ENCODE measurements around the gene FBXO15. TPM values are rescaled to one million over a fixed set of nuclear protein-coding genes. Genes with fewer than 3 reads are reported as not detected.

Gene FBXO15
- total and polyA plus RNA-seq, 2 donors (not counting 3 experiments of a cell fraction or from before 2014, with no cell fraction given), result not detected

- intact Hi-C loops (cut with micrococcal nuclease), result no loop called here
- dilution Hi-C loops (cut with MboI; ENCODE audit: extremely low pct_ligation_motif_present, low sequenced_read_pairs), result no loop called here
- no peaks in the 10 kb centered on the region for H3K9me3 ChIP-seq (replicated peaks; ENCODE audit: control insufficient read depth, insufficient read depth, low read length)
- no peak overlapping the region for H3K4me3 ChIP-seq (replicated peaks in 1 of 3; ENCODE audit: insufficient read depth in 1 of 3, low read depth in 1 of 3, low read length in 3 of 3)
- no peak overlapping the region for H3K27ac ChIP-seq (ENCODE audit: insufficient read depth, low read depth, low read length)
- ChIA-PET CTCF (no interaction called here), POLR2A (no interaction called here)
- TF ChIP-seq GATA2 (IDR thresholded peaks at IDR 0.05; ENCODE audit: insufficient read depth, insufficient read length, low read depth, low read length) (no peak), CTCF (IDR thresholded peaks at IDR 0.05; ENCODE audit: extremely low read depth in 1 of 2, insufficient read depth in 1 of 2, low read depth in 1 of 2, low read length in 2 of 2) (no peak), EZH2 (IDR thresholded peaks at IDR 0.05; ENCODE audit: borderline replicate concordance, low read depth, low read length, severe bottlenecking) (no peak), MAX (IDR thresholded peaks at IDR 0.05; ENCODE audit: insufficient read depth, insufficient read length) (no peak), JUN (IDR thresholded peaks at IDR 0.05; ENCODE audit: borderline replicate concordance, insufficient read depth, insufficient read length, low read depth) (no peak), POLR2A (IDR thresholded peaks at IDR 0.05; ENCODE audit: low read depth, low read length) (no peak), FOS (IDR thresholded peaks at IDR 0.05; ENCODE audit: borderline replicate concordance, insufficient read depth, low read length) (no peak), POLR2AphosphoS5 (IDR thresholded peaks at IDR 0.05; ENCODE audit: insufficient read depth, low read depth, low read length) (no peak), MYC (IDR thresholded peaks at IDR 0.05; ENCODE audit: low read depth, low read length) (no peak)
- no peak overlapping the region for H3K4me2 ChIP-seq (ENCODE audit: insufficient read depth, low read length)
- FAIRE-seq (no peak), DNase-seq (ENCODE audit: low read depth, low spot score) (no peak)
- H3K36me3 ChIP-seq (ENCODE audit: control insufficient read depth in 2 of 2, extremely low read depth in 1 of 2, insufficient read depth in 2 of 2, low read length in 2 of 2), result no peaks in the 10 kb centered on the region
- no peaks in the 10 kb centered on the region for H4K20me1 ChIP-seq (replicated peaks; ENCODE audit: control insufficient read depth, extremely low read depth, insufficient read depth, low read length)
- H3K79me2 ChIP-seq (ENCODE audit: control insufficient read depth, insufficient read depth, low read length), result no peaks in the 10 kb centered on the region
- no peak overlapping the region for H3K9ac ChIP-seq (replicated peaks; ENCODE audit: extremely low read depth, insufficient read depth, low read length)
- no peaks in the 10 kb centered on the region for H3K4me1 ChIP-seq (ENCODE audit: control insufficient read depth, extremely low read depth, insufficient read depth, low read length)
- H3K27me3 ChIP-seq (ENCODE audit: control insufficient read depth in 2 of 2, insufficient read depth in 2 of 2, low read length in 2 of 2), result no peaks in the 10 kb centered on the region
- no TSS peak for BruUV-seq (replicated peaks)
- H3K9me1 ChIP-seq (replicated peaks; ENCODE audit: control insufficient read depth, extremely low read depth, insufficient read depth, low read length), result no peaks in the 10 kb centered on the region
- no peak overlapping the region for H2AFZ ChIP-seq (ENCODE audit: low read depth, low read length)
These were observed 37.5 kb downstream of the FBXO15 start for GRCh38 chr18:74110149-74110548.
